ENCODE data around the gene TRUB2.
"Not testable (repeated sequence)": the region's sequence is repeated elsewhere in the genome, so short reads cannot be mapped to it uniquely, and the experiment has no call there.

The TRUB2 gene

DNA sequence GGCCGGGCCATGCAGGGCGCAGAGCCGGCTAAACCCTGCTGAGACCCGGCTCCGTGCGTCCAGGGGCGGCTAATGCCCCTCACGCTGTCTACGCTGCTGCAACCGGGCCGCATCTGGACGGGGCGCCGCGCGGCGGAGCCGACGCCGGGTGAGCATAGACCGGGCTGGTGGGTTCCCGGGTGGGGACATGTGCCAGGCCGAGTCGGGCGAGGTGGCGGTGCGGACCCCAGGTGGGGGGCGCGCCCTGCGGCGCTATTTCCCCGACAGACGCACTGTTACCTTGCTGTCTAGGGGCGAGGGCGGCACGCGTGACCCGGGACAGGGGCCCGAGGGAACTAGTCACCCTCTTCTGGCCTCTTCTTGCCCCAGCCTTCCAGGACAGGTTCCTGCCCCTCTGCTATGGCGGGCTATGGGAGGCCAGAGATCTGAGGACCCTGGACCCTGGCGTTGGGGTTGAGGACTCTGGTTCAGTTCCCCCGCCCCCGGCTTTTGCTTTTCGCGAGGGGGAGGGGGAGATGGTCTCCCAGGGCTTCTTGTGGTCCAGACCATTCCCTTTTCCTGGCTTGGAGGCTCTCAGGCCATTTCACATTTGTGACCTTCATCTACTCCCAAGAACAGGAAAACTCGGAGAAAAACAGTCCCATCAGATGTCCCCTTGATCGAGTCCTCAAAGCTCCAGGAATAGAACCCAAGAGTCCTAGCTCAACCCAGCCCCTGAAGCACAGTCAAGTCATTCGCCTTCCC, 18.6 kb upstream of the TRUB2 start:
- peak; percentile 28 for DNase-seq (ENCODE audit: low read depth, low spot score)

DNA sequence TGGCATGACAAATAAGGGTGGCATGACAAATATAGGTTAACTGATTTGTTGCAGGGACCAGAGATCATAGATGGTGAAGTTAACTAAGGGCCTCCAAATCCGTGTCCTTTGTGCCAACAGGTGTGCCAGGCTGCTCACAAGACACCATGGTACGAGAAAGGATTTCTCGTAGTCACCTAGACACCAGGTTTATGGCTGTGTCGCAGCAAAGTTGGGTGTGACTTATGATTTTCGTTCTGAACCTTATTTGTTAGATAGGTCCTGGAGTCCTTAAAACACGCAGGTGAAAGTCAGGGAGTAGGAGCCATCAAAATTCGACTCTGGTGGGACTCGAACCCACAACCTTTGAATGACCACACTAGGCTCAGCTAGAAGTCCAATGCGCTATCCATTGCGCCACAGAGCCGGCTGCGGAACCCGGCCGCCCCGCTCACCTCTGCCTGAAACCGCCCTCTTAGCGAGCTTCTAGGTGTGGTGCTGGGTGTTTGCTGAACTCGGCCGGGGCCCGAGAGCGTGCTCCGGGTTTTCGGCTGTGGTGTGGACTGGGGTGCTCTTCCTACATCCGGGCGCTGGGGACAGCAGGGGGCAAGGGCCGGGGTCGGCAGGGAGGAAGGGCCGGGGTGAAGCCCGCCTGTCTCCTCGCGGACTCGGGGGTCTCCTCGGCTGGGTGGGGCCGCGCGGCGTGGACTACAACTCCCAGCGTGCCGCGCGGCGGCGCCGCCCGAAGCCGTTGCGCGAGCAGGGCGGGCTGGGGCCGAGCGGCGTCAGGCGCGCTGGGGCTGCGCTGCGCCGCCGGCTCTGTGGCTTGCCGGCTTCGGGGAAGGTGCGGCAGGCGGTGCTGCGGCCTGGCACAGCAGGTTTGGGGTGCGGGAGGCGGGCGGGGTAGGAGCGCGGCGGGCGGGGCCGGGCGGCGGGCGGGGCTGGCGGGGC, 17.8 kb upstream of the TRUB2 start, which contains the start of gene SLC27A4:
TSS of gene SLC27A4 (plus strand) at position 767 of the 930 bp plus-strand sequence. CDS start 2,606 bp downstream, outside the sequence.
- DNase-seq (ENCODE audit: low read depth, low spot score) = peak; percentile 93

GRCh38 chr9:128338852-128339614, 16.8 kb upstream of the TRUB2 start:
- not testable (repeated sequence) for DNase-seq (ENCODE audit: low read depth, low spot score)

- DNase-seq (ENCODE audit: low read depth, low spot score) = no peak
Measured at GRCh38 chr9:128337936-128338335, 15.7 kb upstream of the TRUB2 start.

DNA sequence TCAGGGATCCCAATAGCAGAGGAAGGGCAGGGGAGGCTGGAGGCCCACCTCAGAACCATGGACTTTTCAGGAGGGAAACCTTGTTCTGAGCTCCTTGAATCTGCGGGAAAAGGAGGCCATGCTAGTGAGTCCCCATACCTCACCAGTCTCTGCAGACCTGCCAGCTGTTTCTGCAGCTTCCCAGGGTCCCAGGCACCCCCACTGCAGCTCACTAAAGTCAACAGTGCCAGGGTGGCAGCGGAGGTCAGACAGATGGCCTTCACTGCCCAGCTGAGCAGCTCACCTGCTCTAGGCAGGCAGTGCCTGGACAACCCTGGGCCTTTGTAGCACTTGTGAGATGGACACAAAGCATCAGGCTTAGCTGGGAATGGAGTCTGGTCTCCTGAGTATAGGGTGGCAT, 13.7 kb upstream of the TRUB2 start:
- no peak for DNase-seq (ENCODE audit: low read depth, low spot score)

DNA sequence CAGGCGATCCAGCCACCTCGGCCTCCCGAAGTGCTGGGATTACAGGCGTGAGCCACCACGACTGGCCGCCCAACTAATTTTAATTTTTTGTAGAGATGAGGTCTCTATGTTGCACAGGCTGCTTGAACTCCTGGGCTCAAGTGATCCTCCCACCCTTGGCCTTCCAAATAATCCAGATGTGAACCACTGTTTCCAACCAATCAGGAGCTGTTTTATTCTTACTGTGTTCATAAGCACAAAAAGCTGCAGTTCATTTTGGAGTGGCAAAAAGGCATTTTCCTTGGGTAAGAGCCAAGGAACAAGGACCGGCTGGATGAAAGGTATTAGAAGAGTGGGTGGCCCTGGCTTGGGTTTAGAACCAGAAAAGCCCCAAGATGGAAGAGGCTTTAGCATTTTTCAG, 12.9 kb upstream of the TRUB2 start:
- no peak for DNase-seq (ENCODE audit: low read depth, low spot score)

- DNase-seq (ENCODE audit: low read depth, low spot score) = no peak
Measured at GRCh38 chr9:128333451-128333869, 11.2 kb upstream of the TRUB2 start.

- DNase-seq (ENCODE audit: low read depth, low spot score) = no peak
Measured at GRCh38 chr9:128325629-128326028, 3.4 kb upstream of the TRUB2 start.

GRCh38 chr9:128324401-128324800, 2.2 kb upstream of the TRUB2 start:
- no peak for DNase-seq (ENCODE audit: low read depth, low spot score)

GRCh38 chr9:128323791-128324190, 1.5 kb upstream of the TRUB2 start:
- DNase-seq (ENCODE audit: low read depth, low spot score) = no peak

DNA sequence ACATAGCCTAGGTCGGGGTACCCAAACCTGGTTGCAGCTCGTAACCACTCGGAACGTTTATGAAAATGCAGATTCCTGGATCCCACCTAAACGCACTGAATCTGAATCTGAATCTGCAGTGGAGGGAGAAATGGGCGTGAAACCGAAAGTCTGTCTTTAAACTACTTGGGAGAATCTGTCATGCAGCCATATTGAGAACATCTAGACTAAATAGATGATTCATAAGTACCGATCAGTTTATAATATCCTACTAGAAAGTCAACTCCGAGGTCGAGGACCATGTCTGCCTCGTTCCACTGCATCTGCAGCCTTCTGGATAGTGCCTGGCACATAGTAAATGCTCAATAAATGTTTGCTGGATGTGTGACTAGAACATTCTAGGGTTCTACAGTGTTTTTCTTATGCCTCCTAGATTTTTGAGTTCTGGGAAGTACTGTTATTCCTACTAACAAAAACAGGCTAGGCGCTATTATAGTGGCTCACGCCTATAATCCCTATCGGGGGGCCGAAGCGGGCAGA, 1.0 kb upstream of the TRUB2 start:
- no peak for DNase-seq (ENCODE audit: low read depth, low spot score)

- no peak for DNase-seq (ENCODE audit: low read depth, low spot score)
Measured at GRCh38 chr9:128321879-128322403, 306 bp downstream of the TRUB2 start.

GRCh38 chr9:128321343-128321742, 904 bp downstream of the TRUB2 start:
- DNase-seq (ENCODE audit: low read depth, low spot score) = no peak

DNA sequence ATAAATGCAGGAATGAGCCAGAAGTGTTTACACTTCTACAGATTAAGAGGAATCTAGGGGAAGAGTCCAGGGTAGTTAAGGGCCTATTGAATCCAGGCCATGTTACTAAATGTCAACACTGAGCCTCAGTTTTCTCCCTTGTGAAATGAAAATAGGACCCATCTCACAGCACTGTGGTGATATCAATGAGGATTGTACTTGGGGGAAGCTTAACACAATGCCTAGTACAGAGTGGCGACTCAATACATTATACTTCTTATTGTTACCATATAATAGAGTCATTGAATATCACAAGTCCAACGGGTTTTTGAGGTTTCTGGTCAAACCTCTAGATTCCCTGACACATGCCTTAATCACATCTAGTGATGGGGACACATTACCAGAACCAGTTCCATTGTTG, 4.6 kb downstream of the TRUB2 start:
- DNase-seq (ENCODE audit: low read depth, low spot score) = no peak

DNA sequence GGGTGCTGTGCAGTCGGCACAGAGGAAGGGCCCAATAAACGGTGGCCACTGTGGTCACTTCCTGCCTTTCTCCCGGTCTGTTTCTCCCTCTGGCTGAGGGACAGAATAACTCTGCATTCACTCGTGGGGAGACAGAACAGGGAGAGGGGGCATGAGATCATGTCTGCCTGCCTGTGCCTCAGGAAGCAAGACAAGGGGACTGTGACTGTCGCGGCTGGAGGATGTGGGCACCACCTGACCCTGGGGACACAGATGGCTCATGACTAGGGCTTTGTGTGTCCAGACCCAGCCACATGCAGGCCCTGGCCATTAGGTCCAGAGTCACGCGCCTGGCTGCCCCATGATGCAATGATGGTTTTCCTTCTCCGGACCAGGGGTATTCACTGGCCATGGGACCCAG, 5.8 kb downstream of the TRUB2 start:
- DNase-seq (ENCODE audit: low read depth, low spot score) = no peak

GRCh38 chr9:128314697-128315096, 7.5 kb downstream of the TRUB2 start:
- no peak for DNase-seq (ENCODE audit: low read depth, low spot score)

DNA sequence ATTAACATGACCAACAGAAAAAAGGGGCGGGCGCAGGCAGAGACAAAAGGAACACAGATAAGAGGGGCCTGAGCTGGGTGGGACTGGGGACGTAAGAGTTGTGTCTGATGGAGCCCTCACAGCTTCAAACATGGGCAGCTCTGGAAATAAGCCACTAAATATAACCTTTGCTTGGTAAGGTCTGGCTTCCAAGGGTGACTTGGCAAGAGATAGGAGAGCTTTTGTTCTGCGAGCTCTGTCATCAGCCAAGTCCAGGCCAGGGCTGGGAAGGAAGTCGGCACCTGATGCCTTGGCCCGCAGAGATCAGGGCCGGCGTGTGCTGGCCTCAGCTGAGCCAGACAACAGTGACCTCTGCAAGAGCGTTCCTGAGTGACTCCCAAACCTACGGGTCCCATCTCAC, 11.8 kb downstream of the TRUB2 start:
- DNase-seq (ENCODE audit: low read depth, low spot score) = no peak

GRCh38 chr9:128309551-128309950, 12.7 kb downstream of the TRUB2 start:
- DNase-seq (ENCODE audit: low read depth, low spot score) = no peak

DNA sequence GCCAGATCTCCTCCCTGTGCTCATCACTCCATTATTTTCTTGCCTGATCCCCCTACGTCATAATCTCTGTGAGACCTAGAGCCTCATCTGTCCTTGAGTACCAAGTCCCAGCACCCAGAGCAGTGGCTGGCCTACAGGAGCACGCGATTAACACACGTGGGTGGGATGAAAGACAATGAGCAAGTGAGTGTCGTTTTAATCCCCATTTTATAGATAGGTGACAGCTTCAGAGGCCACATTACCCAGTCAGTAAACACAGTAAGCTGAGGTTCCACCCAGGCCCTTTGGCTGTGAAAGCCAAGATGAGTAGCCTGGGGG, 17.3 kb downstream of the TRUB2 start:
- no peak for DNase-seq (ENCODE audit: low read depth, low spot score)

DNA sequence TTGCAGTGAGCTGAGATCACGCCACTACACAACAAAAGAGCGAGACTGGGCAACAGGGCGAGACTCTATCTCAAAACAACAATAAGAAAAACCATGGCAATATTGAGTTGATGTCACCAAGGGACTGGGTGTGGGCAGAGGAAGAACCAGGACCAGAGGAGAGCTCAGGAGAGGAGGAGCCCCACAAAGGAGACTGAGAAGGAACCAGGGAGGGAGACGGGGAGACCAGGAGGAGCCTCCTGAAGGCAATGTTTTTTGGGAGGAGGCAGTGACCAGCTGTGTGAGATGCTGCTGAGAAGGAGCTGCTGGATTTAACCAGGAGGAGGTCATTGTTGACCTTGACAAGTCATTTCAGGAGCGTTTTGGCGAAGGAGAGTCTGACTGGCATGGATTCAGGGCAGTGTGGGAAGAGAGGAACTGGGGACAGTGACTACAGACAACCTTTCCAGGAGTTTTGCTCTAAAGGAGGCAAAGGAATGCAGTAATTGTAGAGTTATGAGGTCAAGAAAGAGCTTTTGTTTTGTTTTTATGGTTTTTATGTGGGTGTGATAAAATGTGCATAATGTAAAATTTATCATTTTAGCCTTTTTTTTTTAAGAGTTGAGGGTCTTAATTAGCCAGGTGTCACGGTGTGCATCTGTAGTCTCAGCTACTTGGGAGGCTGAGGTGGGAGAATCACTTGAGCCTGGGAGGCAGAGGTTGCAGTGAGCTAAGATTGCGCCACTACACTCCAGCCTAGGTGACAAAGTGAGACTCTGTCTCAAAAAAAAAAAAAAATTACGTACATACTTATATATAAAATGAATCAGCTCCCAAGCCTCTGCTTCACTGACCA, 17.9 kb downstream of the TRUB2 start:
- DNase-seq (ENCODE audit: low read depth, low spot score) = no peak
